DOHH2 (cell line): ENCODE data around the gene TUBB.

Source experiments
- EZH2phosphoT487 ChIP-seq: fragments of 200-600 bp; sonication (generic); IDR thresholded peaks from 2 replicates; pipeline ENCODE4 v1.6.1; 2017; ENCODE audit warnings: borderline replicate concordance, mild to moderate bottlenecking, antibody characterized with exemption, low read length, moderate library complexity, mixed read lengths
- TF ChIP-seq, protein P1 (sequence below): fragments of 200-600 bp; sonication (generic); IDR thresholded peaks from one replicate; pipeline ENCODE4 v1.5.1; 2014; ENCODE audit warnings: antibody characterized with exemption, mild to moderate bottlenecking, low read depth, low read length; ENCODE audit not compliant: poor library complexity, severe bottlenecking

DNA sequence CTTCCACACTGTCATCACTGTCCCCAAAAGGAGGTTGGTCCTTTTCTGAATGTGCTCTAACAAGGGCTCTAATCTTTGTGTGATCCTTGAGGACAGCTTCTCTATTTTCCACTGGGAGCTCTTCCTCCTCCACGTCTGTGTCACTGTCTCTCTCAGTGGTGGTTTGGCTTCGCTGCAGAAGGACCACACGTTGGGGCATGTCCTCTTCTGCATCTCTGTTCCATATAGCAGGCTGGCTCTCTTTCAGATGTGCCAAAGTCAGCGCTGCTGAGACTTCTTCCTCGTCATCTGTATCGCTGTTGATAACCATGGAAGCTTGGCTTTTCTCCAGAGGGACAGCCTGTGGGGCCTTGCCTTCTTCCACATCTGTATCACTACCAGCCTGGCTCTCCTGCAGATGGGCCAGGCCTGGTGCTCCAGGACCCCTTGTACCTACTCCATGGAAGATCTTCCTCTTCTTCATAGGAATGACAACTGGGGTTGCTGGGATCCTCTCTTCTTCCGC, 7.7 kb upstream of the TUBB start:
- TF ChIP-seq, protein P1, sequence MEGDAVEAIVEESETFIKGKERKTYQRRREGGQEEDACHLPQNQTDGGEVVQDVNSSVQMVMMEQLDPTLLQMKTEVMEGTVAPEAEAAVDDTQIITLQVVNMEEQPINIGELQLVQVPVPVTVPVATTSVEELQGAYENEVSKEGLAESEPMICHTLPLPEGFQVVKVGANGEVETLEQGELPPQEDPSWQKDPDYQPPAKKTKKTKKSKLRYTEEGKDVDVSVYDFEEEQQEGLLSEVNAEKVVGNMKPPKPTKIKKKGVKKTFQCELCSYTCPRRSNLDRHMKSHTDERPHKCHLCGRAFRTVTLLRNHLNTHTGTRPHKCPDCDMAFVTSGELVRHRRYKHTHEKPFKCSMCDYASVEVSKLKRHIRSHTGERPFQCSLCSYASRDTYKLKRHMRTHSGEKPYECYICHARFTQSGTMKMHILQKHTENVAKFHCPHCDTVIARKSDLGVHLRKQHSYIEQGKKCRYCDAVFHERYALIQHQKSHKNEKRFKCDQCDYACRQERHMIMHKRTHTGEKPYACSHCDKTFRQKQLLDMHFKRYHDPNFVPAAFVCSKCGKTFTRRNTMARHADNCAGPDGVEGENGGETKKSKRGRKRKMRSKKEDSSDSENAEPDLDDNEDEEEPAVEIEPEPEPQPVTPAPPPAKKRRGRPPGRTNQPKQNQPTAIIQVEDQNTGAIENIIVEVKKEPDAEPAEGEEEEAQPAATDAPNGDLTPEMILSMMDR = no peak
- TF ChIP-seq EZH2phosphoT487 = no peak
